K562 (cell line): ENCODE results near the gene HLTF. TPM values are rescaled to one million over a fixed set of nuclear protein-coding genes. Genes with fewer than 3 reads are reported as not detected.

Experiments
- ATF7 ChIP-seq: fragments of 450-650 bp; IDR thresholded peaks from 2 replicates; pipeline ENCODE4 v1.7.1; 2014; ENCODE audit warnings: mild to moderate bottlenecking, moderate library complexity
- BDP1 ChIP-seq: IDR thresholded peaks from 3 replicates; pipeline ENCODE4 v1.6.1; 2011; ENCODE audit not compliant: insufficient read length, insufficient read depth
- CHD1 ChIP-seq: fragments of 200-600 bp; sonication (generic); IDR thresholded peaks from one replicate; pipeline ENCODE4 v1.6.1; 2012; ENCODE audit warnings: mild to moderate bottlenecking, moderate library complexity, low read length, inconsistent platforms
- ESRRA ChIP-seq: fragments of 450-650 bp; IDR thresholded peaks from 2 replicates; pipeline ENCODE4 v1.6.1; 2014; ENCODE audit warnings: low read depth, mild to moderate bottlenecking, moderate library complexity, borderline replicate concordance
- HNRNPLL ChIP-seq: fragments of 200-400 bp; formaldehyde crosslinking; IDR thresholded peaks from 2 replicates; pipeline ENCODE4 v1.6.1; 2017; ENCODE audit warnings: low read length, low read depth, mild to moderate bottlenecking; ENCODE audit not compliant: poor library complexity, severe bottlenecking
- KHSRP ChIP-seq: fragments of 450-650 bp; IDR thresholded peaks from 2 replicates; pipeline ENCODE4 v1.6.1; 2017
- MECOM ChIP-seq: fragments of 250-450 bp; sonication (Bioruptor Pico); IDR thresholded peaks from 2 replicates; pipeline ENCODE4 v1.8.0; 2022; ENCODE audit warnings: inconsistent platforms
- NCOA6 ChIP-seq: fragments of 450-650 bp; IDR thresholded peaks from 2 replicates; pipeline ENCODE4 v1.6.1; 2017; ENCODE audit warnings: mild to moderate bottlenecking
- NR3C1 ChIP-seq: sonication (generic); formaldehyde crosslinking; IDR thresholded peaks from 2 replicates; pipeline ENCODE4 v1.8.1; 2022; ENCODE audit warnings: missing genetic modification reagents
- POLR2H ChIP-seq: IDR thresholded peaks from 2 replicates; pipeline ENCODE4 v1.6.1; 2016; ENCODE audit warnings: missing genetic modification characterization, low read depth, mild to moderate bottlenecking, control low read depth, missing compliant biosample characterization, moderate library complexity
- POLR3G ChIP-seq: IDR thresholded peaks from 2 replicates; pipeline ENCODE4 v1.6.1; 2011; ENCODE audit not compliant: insufficient read length, insufficient replicate concordance; ENCODE audit errors: extremely low read depth
- RBFOX2 ChIP-seq: fragments of 200-400 bp; formaldehyde crosslinking; IDR thresholded peaks from 2 replicates; pipeline ENCODE4 v1.6.1; 2017; ENCODE audit warnings: low read depth, mild to moderate bottlenecking, low read length, moderate library complexity
- SMAD1 ChIP-seq: fragments of 150-350 bp; IDR thresholded peaks from 2 replicates; pipeline ENCODE4 v1.6.1; 2014; ENCODE audit warnings: low read length, low read depth; ENCODE audit not compliant: partially characterized antibody
- SMAD2 ChIP-seq: fragments of 150-350 bp; IDR thresholded peaks from 2 replicates; pipeline ENCODE4 v1.6.1; 2014; ENCODE audit warnings: low read depth, mild to moderate bottlenecking, low read length
- SRSF7 ChIP-seq: fragments of 200-400 bp; formaldehyde crosslinking; optimal IDR thresholded peaks from 2 replicates; pipeline ENCODE3; 2017; ENCODE audit warnings: mild to moderate bottlenecking, low read depth, low read length
- TCF7 ChIP-seq: sonication (generic); IDR thresholded peaks from 2 replicates; pipeline ENCODE4 v1.6.1; 2016; ENCODE audit warnings: antibody characterized with exemption, borderline replicate concordance
- ZNF699 ChIP-seq: fragments of 250-450 bp; sonication (Bioruptor Pico); IDR thresholded peaks from 2 replicates; pipeline ENCODE4 v1.8.0; 2021; ENCODE audit warnings: mild to moderate bottlenecking, moderate library complexity; ENCODE audit not compliant: insufficient replicate concordance
- ZNF780A ChIP-seq: fragments of 250-450 bp; sonication (Bioruptor Pico); IDR thresholded peaks from 2 replicates; pipeline ENCODE4 v1.5.0; 2021; ENCODE audit warnings: mild to moderate bottlenecking
- ZZZ3 ChIP-seq: fragments of 450-650 bp; IDR thresholded peaks from 2 replicates; pipeline ENCODE4 v1.6.1; 2016; ENCODE audit warnings: antibody characterized with exemption, mild to moderate bottlenecking, moderate library complexity
- polyA plus RNA-seq, 8 experiments: library from polyadenylated mRNA; depleted of rRNA in 4 of 8; stranded (reverse) in 5 of 8; unstranded in 3 of 8; fragments of >200 nt; fragmentation: Nextera tagmentation in 2 of 8; fragmentation: Illumina TruSeq in 1 of 8; extraction: Ambion mirVana in 2 of 8; extraction: Trizol in 1 of 8; gene quantifications; 2 replicates each; pipeline versions ENCODE4 v1.2.1 to v1.2.3, GENCODE V29; 2011 to 2014; ENCODE audit warnings: inconsistent platforms in 1 of 8, missing spikeins in 1 of 8
- total RNA-seq, 7 experiments: library from RNA; depleted of rRNA in 6 of 7; stranded (reverse); fragments of >200 nt in 6 of 7; fragmentation: Illumina TruSeq in 2 of 7; extraction: Trizol in 2 of 7; gene quantifications; 2 replicates each; pipeline versions ENCODE4 v1.2.1 to v1.2.3, GENCODE V29; 2011 to 2021; ENCODE audit warnings: low replicate concordance in 1 of 7
- TF ChIP-seq, protein P1 (sequence below): sonication (generic); IDR thresholded peaks from 2 replicates; pipeline ENCODE4 v1.6.1; 2016
- TF ChIP-seq, protein P2 (sequence below): fragments of 450-650 bp; formaldehyde crosslinking; IDR thresholded peaks from 2 replicates; pipeline ENCODE4 v1.4.0; 2022; ENCODE audit warnings: missing genetic modification characterization
- TF ChIP-seq, protein P3 (sequence below): fragments of 450-650 bp; conservative IDR thresholded peaks from 2 replicates; pipeline ENCODE4 v1.6.1; 2016; ENCODE audit warnings: missing genetic modification characterization, low read depth, mild to moderate bottlenecking, control low read depth, missing compliant biosample characterization
- TF ChIP-seq, protein P4 (sequence below): fragments of 450-650 bp; formaldehyde crosslinking; IDR thresholded peaks from 2 replicates; pipeline ENCODE4 v1.4.0; 2022; ENCODE audit warnings: missing genetic modification characterization

Gene HLTF
- total and polyA plus RNA-seq, 9 of the 15 experiments (the other 6 are each of a cell fraction or from before 2014, with no cell fraction given): 35.1 to 82.4 (median 50.4) TPM

DNA sequence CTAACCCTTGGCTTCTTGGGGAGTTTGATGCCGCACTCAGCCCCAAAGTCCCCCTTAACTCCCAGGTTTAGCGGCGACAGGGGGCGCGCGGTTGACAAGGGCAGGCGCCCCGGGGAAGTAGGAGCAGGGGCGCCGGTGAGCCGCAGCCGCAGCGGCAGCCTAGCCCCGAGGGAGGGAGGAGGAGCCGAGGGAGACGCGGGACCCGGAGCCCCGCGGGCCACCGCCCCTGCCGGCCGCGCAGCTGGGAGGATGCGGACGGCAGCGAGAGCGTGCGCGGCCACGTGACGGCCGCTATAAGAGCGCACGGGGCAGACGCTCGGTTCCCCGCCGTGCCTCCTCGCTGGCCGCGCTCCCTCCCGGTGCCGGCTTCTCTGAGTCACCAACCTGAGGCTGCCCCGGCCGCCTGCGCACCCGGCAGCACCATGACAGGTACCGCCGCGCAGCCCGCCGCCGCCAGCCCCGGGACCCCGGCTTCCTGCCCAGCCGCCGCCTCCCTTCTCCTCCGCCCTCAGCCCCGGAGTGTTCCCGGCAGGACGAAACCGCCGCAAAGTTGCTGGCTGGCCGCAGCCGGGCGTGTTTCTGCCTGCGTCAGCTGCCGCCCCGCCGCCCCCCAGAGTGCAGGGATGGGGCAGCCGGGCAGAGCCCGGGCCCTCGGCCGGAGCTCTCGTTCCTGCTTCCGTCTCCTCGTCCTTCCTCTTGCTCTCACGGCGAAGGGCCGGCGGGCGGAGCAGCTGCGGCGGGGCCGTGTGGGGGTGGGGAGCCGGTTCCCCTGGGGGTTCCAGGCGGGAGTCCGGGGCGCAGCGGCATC lies 94.9 kb downstream of the HLTF start, which contains the start of gene GYG1 (continued):
- TF ChIP-seq SMAD1 (no peak), HNRNPLL (peak; percentile 78), RBFOX2 (peak; percentile 89), CHD1 (no peak), ZNF780A (CRISPR knock-in tag) (no peak), ZZZ3 (no peak), POLR2H (tag) (no peak), POLR3G (no peak), SRSF7 (no peak), ZNF699 (CRISPR knock-in tag) (no peak), BDP1 (no peak), SMAD2 (no peak), MECOM (no peak), ATF7 (peak; percentile 42; the same call in 1 of the 2 replicates), TCF7 (no peak), NR3C1 (CRISPR knock-in tag) (no peak), ESRRA (peak; percentile 48; the same call in 1 of the 2 replicates), KHSRP (no peak), NCOA6 (no peak)
- TF ChIP-seq, protein P1, sequence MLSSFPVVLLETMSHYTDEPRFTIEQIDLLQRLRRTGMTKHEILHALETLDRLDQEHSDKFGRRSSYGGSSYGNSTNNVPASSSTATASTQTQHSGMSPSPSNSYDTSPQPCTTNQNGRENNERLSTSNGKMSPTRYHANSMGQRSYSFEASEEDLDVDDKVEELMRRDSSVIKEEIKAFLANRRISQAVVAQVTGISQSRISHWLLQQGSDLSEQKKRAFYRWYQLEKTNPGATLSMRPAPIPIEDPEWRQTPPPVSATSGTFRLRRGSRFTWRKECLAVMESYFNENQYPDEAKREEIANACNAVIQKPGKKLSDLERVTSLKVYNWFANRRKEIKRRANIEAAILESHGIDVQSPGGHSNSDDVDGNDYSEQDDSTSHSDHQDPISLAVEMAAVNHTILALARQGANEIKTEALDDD: no peak
- TF ChIP-seq, protein P2, sequence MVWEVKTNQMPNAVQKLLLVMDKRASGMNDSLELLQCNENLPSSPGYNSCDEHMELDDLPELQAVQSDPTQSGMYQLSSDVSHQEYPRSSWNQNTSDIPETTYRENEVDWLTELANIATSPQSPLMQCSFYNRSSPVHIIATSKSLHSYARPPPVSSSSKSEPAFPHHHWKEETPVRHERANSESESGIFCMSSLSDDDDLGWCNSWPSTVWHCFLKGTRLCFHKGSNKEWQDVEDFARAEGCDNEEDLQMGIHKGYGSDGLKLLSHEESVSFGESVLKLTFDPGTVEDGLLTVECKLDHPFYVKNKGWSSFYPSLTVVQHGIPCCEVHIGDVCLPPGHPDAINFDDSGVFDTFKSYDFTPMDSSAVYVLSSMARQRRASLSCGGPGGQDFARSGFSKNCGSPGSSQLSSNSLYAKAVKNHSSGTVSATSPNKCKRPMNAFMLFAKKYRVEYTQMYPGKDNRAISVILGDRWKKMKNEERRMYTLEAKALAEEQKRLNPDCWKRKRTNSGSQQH (CRISPR knock-in tag): no peak
- TF ChIP-seq, protein P3, sequence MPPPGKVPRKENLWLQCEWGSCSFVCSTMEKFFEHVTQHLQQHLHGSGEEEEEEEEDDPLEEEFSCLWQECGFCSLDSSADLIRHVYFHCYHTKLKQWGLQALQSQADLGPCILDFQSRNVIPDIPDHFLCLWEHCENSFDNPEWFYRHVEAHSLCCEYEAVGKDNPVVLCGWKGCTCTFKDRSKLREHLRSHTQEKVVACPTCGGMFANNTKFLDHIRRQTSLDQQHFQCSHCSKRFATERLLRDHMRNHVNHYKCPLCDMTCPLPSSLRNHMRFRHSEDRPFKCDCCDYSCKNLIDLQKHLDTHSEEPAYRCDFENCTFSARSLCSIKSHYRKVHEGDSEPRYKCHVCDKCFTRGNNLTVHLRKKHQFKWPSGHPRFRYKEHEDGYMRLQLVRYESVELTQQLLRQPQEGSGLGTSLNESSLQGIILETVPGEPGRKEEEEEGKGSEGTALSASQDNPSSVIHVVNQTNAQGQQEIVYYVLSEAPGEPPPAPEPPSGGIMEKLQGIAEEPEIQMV (tag): no peak
- TF ChIP-seq, protein P4, sequence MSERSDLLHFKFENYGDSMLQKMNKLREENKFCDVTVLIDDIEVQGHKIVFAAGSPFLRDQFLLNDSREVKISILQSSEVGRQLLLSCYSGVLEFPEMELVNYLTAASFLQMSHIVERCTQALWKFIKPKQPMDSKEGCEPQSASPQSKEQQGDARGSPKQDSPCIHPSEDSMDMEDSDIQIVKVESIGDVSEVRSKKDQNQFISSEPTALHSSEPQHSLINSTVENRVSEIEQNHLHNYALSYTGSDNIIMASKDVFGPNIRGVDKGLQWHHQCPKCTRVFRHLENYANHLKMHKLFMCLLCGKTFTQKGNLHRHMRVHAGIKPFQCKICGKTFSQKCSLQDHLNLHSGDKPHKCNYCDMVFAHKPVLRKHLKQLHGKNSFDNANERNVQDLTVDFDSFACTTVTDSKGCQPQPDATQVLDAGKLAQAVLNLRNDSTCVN: no peak
